GM19099 (cell line): Measurements from ENCODE around the gene RNF14.

Experiments used
- POLR2A ChIP-seq: IDR thresholded peaks from 3 replicates; pipeline ENCODE4 v1.6.1; 2011; ENCODE audit warnings: low read depth; ENCODE audit not compliant: insufficient read length; ENCODE audit errors: extremely low read depth

The RNF14 gene

GRCh38 chr5:142013734-142014521 lies 45.0 kb downstream of the RNF14 start:
- no peak for TF ChIP-seq POLR2A

GRCh38 chr5:142014911-142015584 lies 46.1 kb downstream of the RNF14 start:
- no peak for TF ChIP-seq POLR2A

GRCh38 chr5:142015781-142016533 lies 47.1 kb downstream of the RNF14 start:
- peak; percentile 19 for TF ChIP-seq POLR2A

GRCh38 chr5:142016556-142016955 lies 47.7 kb downstream of the RNF14 start:
- no peak for TF ChIP-seq POLR2A

GRCh38 chr5:142017832-142018427 lies 49.0 kb downstream of the RNF14 start:
- no peak for TF ChIP-seq POLR2A

- TF ChIP-seq POLR2A = no peak
These were observed 51.3 kb downstream of the RNF14 start for GRCh38 chr5:142020122-142020659.

DNA sequence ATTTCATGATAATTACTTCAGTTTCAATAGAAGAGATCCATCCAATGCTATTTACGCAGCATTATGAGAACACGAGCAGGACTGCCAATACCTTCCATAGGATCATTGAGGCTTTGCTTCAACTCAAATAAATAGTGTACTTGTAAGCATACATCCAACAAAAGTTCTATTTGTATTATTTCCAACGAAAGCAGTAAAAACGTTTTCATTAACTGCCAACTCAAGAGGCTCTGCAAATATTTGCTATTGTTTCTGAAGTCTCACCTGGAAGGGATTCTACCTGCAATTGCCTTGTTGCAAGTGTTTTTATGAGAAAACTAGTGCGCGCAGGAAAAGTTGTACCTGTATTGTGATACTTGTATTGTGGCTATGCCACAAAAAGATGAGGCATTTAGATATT lies 54.9 kb downstream of the RNF14 start:
- no peak for TF ChIP-seq POLR2A

DNA sequence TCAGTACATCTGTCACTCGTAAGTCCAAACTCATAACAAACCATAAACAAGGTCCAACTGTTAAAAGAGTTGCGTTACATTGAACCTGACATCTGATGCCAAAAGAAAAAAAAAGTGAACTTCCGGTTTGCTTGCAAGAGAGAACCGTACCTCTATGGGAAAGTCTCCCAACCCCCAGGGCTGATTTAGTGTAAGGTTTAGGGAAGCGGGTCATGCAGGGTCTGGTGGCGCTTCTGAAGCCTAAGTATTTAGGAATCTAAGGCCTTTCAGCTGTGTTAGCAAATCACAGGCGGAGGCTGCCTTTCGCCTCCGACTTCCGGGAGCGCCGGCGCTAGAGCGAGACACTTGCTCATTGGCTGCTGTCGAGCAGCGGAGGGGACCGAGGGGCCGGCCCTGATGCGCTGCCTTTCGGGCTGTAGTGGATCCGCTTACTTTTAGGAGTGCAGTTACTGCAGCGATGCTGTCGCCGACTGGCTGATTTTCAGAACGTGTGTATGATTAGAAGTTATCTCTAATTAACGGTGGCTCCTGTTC lies 55.9 kb downstream of the RNF14 start:
- TF ChIP-seq POLR2A = peak; percentile 68

DNA sequence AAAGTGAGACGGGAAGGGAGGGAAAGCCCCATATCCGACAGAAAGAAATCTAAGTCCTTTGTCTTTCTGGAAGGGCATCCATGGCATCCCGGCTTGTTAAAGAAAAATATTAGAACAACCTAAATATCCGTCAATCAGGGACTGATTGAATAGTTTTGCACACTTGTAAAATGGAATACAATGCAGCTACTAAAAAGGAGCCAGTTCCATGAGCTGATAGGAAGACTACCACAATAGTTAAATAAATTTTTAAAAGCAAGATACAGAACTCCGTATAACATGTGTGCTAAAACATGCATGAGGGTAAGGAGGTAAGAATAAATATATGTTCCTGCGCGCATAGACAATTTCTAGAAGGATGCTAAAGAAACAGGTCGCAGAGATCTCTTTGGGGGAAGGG lies 56.7 kb downstream of the RNF14 start:
- TF ChIP-seq POLR2A = no peak

DNA sequence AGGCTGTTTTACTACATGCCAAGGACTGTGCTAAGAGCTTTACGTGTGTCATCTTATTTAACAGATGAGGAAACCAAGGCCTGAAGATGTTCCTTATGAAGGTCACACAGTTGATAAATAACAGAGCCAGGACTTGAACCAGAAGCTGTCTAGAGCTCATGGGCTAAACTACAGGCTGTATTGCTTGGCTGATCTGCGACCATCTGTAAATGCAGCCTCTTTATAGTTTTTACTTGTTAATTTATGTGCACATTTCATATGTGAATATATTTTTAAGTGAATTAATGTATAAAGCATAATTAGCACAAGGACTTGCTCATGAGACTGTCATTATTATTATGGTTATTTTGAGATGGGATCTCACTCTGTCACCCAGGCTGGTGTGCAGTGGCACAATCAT lies 63.2 kb downstream of the RNF14 start:
- TF ChIP-seq POLR2A = no peak

GRCh38 chr5:142032747-142033631 lies 64.1 kb downstream of the RNF14 start:
- TF ChIP-seq POLR2A = no peak

- no peak for TF ChIP-seq POLR2A
These were observed 66.1 kb downstream of the RNF14 start for GRCh38 chr5:142034994-142035393.

- no peak for TF ChIP-seq POLR2A
These were observed 68.0 kb downstream of the RNF14 start for GRCh38 chr5:142036918-142037317.

DNA sequence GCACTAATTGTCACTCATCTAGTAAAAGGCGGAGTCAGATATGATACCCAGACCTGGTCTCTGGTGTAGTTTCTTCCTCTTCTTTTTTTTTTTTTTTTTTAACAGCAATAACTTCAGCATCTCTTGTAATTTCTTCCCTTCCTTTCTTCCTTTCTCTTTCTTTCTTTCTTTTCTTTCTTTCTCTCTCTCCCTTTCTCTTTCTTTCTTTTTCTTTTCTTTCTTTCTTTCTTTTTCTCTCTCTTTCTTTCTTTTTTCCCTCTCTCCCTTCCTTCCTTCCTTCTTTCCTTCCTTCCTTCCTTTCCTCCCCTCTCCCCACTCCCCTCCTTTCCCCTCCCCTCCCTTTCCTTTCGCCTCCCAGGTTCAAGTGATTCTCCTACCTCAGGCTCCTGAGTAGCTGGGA lies 69.8 kb downstream of the RNF14 start:
- no peak for TF ChIP-seq POLR2A
